K562 treated with DMSO at 1 percent for 48 hours (cell line): ENCODE measurements around the gene SLC37A1. TPM values are rescaled to one million over a fixed set of nuclear protein-coding genes. Genes with fewer than 3 reads are reported as not detected.

Experiments
- total RNA-seq: library from RNA; unstranded; fragments of 300-600 nt; gene quantifications from 2 replicates; pipeline ENCODE4 v1.2.3, GENCODE V29; 2022; ENCODE audit warnings: low replicate concordance; ENCODE audit errors: extremely low read depth

SLC37A1 gene
- not detected in 2 replicates for total RNA-seq

DNA sequence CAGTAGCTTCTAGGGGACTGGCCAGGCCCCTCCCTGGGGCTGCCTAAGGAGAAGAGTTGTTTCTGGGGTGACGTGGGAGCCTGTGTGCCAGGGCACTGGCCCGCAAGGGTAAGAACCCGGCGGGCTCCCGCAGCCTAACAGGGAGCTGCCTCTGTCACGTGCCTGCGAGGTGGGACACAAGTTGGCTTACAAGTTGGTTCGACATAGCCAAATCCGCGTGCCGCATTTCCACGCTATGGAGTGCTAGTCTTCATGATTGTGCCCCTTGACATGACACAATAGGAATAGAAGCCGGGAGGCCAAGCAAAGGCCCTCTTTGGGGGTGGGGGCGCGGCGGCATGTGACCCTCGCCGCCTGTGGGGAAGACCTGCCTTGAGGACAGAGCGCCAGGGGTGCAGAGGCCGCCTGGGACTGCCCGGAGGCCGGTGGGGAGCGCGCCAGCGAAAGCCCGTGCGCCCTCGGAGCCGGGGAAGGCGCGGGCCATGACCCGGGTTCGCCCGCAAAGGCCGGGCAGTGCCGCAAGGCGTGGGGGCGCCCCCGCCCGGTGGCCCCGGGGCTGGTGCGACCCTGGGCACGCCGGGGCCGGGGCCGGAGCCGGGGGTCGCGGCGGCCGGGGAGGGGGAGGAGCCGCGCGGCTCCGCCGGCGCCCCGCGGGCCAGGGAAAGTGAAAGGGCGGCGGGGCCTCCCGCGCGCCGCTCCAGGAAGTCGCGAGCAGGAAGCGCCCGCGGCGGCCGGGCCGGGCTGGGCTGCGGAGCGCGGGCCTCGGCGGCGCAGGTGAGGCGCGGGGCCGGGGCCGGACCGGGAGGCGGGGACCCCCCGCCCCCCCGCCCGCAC lies at the start of gene SLC37A1:
Gene SLC37A1, plus strand, starts transcription at position 702 of the 834 bp plus-strand sequence. CDS start 4,603 bp downstream, outside the sequence.

DNA sequence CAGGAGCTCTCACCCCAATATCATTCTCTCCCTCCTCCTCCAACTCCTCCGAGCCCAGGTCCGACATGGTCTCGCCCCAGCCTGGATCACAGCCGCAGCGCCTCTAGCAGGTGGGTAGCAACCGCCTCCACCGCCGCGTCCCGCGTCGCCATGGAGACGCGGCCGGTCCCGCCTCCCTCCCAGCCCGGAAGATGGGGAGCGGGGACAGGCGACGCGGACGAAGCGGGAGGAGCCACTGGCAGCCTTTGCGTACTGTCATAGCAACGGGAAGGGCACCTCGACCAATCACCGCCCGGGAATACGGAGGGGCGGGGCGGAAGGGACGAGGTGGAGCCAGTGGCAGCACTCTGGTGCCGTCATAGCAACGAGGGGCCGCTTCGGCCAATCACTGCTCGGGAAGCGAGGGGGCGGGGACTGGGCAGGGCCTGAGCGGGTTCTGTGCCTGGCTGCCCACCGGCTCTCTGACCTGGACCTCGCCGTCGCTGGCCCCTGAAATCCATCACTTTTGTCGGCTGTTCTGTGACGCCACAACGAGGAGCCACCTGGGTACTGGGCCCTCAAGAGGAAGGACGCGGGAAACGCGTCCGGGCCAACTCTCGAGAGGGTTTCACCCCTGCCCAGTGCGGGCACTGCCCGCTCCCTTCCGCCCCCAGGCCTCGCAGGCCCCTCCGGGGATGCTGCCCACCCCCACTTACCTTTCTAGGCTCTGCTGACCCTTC lies 17.4 kb upstream of the SLC37A1 start, which contains the start of gene RSPH1:
Gene RSPH1, minus strand, starts transcription at position 105 of the 719 bp plus-strand sequence. Its CDS starts 38 bp downstream, at position 67.

Other genes with a start within 250 kb of the SLC37A1 start
- not detected in 2 replicates for gene TFF3, start 198.4 kb upstream of the SLC37A1 start, total RNA-seq
- not detected in 2 replicates for gene TFF2, start 162.9 kb upstream of the SLC37A1 start, total RNA-seq
- not detected in 2 replicates for gene TFF1, start 147.3 kb upstream of the SLC37A1 start, total RNA-seq
- gene TMPRSS3, start 117.8 kb upstream of the SLC37A1 start, total RNA-seq, result not detected in 2 replicates
- gene UBASH3A, start 110.0 kb upstream of the SLC37A1 start, total RNA-seq, result not detected in 2 replicates
- gene RSPH1, start 17.6 kb upstream of the SLC37A1 start, total RNA-seq, result not detected in 2 replicates
- gene PDE9A, start 139.8 kb downstream of the SLC37A1 start, total RNA-seq, result not detected in 2 replicates